ENCODE measurements around the gene CHST11.
"Not testable (repeated sequence)": the region's sequence is repeated elsewhere in the genome, so short reads cannot be mapped to it uniquely, and the experiment has no call there.

CHST11 gene

DNA sequence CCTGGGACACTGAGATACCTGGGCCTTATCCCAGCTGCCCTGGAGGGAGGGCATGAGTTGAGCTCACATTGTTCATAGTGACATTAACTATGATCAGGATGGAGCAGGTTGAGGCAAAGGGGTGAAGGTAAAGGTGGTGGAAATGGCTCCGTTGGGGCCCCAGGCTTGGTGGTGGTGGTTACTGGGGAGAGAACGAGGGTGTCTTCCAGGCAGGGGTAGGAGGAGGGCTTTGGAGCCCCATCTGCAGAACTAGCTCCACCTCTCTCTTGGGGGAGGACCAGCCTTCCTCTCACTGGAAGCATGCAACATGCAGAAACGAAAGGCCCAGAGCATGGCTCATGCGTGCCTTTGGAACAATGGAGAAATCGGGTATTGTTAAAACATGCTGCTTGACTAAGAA lies 284.3 kb downstream of the CHST11 start:
- no peak overlapping the region for H3K4me3 ChIP-seq (ENCODE audit: low read length)
- TF ChIP-seq, protein P1, sequence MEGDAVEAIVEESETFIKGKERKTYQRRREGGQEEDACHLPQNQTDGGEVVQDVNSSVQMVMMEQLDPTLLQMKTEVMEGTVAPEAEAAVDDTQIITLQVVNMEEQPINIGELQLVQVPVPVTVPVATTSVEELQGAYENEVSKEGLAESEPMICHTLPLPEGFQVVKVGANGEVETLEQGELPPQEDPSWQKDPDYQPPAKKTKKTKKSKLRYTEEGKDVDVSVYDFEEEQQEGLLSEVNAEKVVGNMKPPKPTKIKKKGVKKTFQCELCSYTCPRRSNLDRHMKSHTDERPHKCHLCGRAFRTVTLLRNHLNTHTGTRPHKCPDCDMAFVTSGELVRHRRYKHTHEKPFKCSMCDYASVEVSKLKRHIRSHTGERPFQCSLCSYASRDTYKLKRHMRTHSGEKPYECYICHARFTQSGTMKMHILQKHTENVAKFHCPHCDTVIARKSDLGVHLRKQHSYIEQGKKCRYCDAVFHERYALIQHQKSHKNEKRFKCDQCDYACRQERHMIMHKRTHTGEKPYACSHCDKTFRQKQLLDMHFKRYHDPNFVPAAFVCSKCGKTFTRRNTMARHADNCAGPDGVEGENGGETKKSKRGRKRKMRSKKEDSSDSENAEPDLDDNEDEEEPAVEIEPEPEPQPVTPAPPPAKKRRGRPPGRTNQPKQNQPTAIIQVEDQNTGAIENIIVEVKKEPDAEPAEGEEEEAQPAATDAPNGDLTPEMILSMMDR (conservative IDR thresholded peaks at IDR 0.05; ENCODE audit: low read depth, low read length): no peak

DNA sequence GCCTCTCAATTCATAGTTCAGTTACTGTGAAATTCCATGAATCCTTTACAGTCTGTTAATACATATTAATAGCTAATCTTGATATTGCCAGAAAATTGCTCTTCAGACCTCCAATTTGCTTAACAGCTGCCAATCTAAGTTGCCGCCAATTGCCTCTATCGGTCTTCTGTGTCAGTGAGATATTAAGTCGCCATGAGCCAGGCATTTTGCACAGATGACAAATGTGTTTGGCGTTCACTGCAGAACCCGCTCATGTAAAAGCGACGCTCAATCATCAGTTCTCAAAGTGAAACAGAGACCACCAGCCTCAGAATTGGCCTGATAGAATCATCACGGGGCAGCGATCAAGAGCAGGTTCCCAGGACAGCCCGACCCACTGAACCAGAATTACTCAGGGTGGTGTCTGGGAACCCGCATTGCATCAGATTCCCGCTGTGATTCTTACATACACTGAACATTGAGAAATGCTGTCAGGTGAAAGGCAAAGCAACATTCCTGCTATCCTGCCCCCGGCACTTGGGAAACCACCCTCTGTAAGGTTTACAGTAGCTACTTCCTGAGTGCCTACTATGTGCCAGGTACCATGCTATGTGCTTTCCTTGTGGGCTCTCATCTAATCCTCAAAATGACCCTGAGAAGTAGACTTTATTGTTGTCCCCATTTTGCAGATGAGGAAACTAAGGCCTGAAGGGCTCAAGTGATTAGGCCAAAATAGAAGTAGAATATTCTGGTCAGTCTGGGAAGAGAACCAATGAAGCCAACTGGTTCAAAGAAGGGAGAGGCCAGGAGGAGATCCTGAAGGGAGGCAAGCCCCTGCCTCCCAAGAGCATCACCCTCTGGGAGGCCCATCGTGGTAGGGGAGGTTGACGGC lies 285.0 kb downstream of the CHST11 start:
- H3K4me3 ChIP-seq (ENCODE audit: low read length): no peak overlapping the region
- no peak for DNase-seq (ENCODE audit: low read depth)
- TF ChIP-seq, protein P1 (conservative IDR thresholded peaks at IDR 0.05; ENCODE audit: low read depth, low read length): no peak

More for the DNA sequence above, 284.3 kb downstream of the CHST11 start:
- DNase-seq (ENCODE audit: low read depth): no peak

DNA sequence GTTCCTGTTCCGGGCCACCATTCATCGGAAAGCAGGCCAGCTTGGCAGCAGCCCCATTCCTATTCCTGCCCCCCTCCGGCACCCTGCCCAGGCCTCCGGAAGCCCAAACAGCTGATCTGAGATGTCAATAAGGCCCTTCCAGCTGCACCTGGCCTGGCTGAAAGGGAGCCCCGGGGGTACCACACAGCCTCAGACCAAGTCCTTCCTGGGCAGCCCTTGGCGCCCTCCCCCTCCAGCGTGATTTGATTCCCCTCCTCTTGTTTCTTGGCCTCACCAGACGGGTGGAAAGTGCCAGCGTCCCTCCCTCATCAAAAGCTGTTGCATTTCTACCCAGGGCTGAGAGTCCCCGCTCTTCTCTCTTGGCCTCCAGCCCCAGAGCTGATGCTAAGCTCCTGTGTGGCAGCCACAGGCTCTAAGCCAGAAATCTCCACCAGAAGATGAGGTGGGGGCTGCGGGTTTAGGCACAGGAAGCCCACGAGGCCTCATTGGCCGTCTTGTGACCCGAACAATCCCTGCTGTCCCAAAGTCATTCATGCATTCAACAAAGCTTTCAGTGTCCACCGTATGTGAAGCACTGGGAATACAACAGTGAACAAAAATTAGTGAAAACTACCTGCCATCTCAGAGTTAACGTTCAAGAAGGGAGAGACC lies 285.9 kb downstream of the CHST11 start:
- TF ChIP-seq, protein P1 (conservative IDR thresholded peaks at IDR 0.05; ENCODE audit: low read depth, low read length): no peak
- DNase-seq (ENCODE audit: low read depth): no peak
- peak overlapping the region; percentile 4 for H3K4me3 ChIP-seq (ENCODE audit: low read length)

DNA sequence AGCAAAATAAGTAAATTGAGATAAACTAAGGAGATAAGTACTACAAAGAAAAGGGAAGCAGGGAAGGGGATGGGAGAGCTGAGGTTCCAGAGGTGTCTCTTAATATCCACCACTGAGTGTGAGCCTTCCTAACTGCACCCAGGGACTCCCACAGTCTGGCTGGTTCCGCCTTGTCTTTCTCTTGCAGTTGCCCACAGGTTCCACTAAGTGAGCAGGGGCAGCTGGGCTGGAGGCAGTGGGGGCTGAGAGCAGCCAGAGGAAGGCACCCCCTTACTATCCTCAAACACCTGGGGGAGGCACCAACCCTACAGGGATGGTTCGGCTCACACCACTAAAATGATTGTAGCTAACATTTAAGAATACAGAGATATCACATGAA lies 286.4 kb downstream of the CHST11 start:
- no peak overlapping the region for H3K4me3 ChIP-seq (ENCODE audit: low read length)
- DNase-seq (ENCODE audit: low read depth): no peak
- TF ChIP-seq, protein P1 (conservative IDR thresholded peaks at IDR 0.05; ENCODE audit: low read depth, low read length): no peak

DNA sequence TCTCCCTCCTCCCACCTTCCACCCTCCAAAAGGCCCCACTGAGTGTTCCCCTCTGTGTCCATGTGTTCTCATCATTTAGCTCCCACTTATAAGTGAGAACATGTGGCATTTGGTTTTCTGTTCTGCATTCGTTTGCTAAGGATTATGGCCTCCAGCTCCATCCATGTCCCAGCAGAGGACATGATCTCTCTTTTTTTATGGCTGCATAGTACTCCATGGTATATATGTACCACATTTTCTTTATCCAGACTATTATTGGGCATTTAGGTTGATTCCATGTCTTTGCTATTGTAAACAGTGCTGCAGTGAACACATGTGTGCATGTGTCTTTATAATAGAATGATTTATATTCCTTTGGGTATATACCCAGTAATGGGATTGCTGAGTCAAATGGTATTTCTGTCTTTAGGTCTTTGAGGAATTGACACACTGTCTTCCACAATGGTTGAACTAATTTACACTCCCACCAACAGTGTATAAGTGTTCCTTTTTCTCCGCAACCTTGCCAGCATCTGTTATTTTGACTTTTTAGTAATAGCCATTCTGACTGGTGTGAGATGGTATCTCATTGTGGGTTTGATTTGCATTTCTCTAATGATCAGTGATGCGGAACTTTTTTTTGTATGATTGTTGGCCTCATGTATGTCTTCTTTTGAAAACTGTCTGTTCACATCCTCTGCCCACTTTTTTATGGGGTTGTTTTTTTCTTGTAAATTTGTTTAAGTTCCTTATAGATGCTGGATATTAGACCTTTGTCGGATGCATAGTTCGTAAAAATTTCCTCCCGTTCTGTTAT lies 287.2 kb downstream of the CHST11 start:
- not testable (repeated sequence) for DNase-seq (ENCODE audit: low read depth)

DNA sequence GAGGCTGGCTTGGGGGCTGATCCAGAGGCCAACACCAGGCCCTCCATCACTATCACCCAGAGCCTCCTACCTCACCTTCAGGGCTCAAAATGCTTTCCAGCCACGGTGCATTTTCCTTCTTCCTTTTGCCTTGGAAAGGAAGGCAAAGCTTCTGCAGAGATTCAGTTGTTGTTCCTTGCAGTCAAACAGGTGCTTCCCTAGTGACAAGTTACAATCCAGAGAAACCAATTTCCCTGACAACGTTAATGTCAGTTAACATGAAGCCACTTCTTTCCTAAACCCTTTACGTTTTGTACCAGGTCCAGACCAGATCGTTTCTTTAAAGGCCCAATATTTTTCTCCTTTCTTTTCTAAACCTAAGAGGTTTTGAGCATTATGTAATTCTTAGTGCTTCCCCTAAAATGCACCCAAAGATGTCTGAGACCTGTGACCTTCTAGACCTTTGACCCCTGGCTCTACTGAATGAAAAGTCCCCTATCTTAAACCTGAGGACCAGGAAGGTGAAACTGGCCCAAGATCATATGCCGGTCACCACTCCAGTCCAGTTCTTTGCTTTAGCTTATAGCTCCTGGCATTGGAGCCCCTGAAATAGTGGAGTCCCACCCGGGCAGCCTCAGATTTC lies 289.8 kb downstream of the CHST11 start:
- no peak for DNase-seq (ENCODE audit: low read depth)
- no peak overlapping the region for H3K4me3 ChIP-seq (ENCODE audit: low read length)
- TF ChIP-seq, protein P1 (conservative IDR thresholded peaks at IDR 0.05; ENCODE audit: low read depth, low read length): no peak

More for the DNA sequence above, 287.2 kb downstream of the CHST11 start:
- H3K4me3 ChIP-seq (ENCODE audit: low read length): not testable (repeated sequence)

DNA sequence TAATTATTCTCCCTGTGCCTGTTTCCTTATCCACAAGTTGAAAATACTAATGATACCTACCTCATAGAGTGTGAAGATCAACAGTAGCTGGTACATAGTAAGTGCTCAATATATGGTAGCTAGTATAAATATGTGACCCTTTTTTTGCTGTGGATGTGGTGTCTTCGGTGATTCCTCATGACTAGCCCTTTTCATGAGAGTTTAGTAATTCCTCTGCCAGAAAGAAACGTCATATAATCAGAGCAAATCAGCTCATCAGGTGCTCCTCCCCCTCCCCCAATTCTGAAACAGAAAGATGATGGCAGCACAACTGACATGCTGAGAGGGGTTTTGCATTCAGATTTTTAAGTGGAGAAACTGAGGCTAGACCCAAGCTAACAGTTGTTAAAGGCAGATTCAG lies 290.6 kb downstream of the CHST11 start:
- H3K4me3 ChIP-seq (ENCODE audit: low read length): no peak overlapping the region
- TF ChIP-seq, protein P1 (conservative IDR thresholded peaks at IDR 0.05; ENCODE audit: low read depth, low read length): no peak
- no peak for DNase-seq (ENCODE audit: low read depth)

Data from retinal pigment epithelial cell (primary cell).